HG03159 (cell line): ENCODE measurements around the gene MAML2.
A peak's percentile ranks its signal among the peaks of the same experiment; 100 is the strongest.
"Not testable (repeated sequence)": the region's sequence is repeated elsewhere in the genome, so short reads cannot be mapped to it uniquely, and the experiment has no call there.

Experiments
- ATAC-seq: cut with Tn5 transposase; IDR thresholded peaks from one replicate; pipeline ENCODE4 v1.9.1; 2021; ENCODE audit warnings: mild to moderate bottlenecking, moderate library complexity; ENCODE audit not compliant: unreplicated experiment

Gene MAML2

GRCh38 chr11:96193745-96194443, 149.1 kb downstream of the MAML2 start:
- no peak for ATAC-seq

- ATAC-seq, result no peak
Measured at GRCh38 chr11:96191752-96192151, 151.2 kb downstream of the MAML2 start.

GRCh38 chr11:96189351-96189750, 153.6 kb downstream of the MAML2 start:
- peak; percentile 43 for ATAC-seq

- ATAC-seq, result no peak
Measured at GRCh38 chr11:96188243-96189006, 154.6 kb downstream of the MAML2 start.

- no peak for ATAC-seq
Measured at GRCh38 chr11:96187822-96188221, 155.2 kb downstream of the MAML2 start.

GRCh38 chr11:96186806-96187205, 156.2 kb downstream of the MAML2 start:
- no peak for ATAC-seq

- ATAC-seq, result peak; percentile 70
Measured at GRCh38 chr11:96185220-96185768, 157.7 kb downstream of the MAML2 start.

GRCh38 chr11:96180937-96181336, 162.1 kb downstream of the MAML2 start:
- ATAC-seq, result not testable (repeated sequence)

- no peak for ATAC-seq
Measured at GRCh38 chr11:96180341-96180740, 162.7 kb downstream of the MAML2 start.

- no peak for ATAC-seq
Measured at GRCh38 chr11:96179905-96180304, 163.1 kb downstream of the MAML2 start.

GRCh38 chr11:96178887-96179279, 164.1 kb downstream of the MAML2 start:
- no peak for ATAC-seq

GRCh38 chr11:96178049-96178886, 164.7 kb downstream of the MAML2 start:
- no peak for ATAC-seq

- no peak for ATAC-seq
Measured at GRCh38 chr11:96177146-96177545, 165.8 kb downstream of the MAML2 start.

GRCh38 chr11:96173906-96174305, 169.1 kb downstream of the MAML2 start:
- no peak for ATAC-seq

- no peak for ATAC-seq
Measured at GRCh38 chr11:96173422-96173821, 169.6 kb downstream of the MAML2 start.

- ATAC-seq, result no peak
Measured at GRCh38 chr11:96172604-96173003, 170.4 kb downstream of the MAML2 start.

GRCh38 chr11:96169250-96169649, 173.7 kb downstream of the MAML2 start:
- no peak for ATAC-seq

GRCh38 chr11:96168623-96169022, 174.4 kb downstream of the MAML2 start:
- no peak for ATAC-seq

GRCh38 chr11:96167787-96168186, 175.2 kb downstream of the MAML2 start:
- no peak for ATAC-seq

- no peak for ATAC-seq
Measured at GRCh38 chr11:96167203-96167758, 175.7 kb downstream of the MAML2 start.
